Muscle of leg (tissue), 11 donors: ENCODE results near the gene PRCD. TPM values are rescaled to one million over a fixed set of nuclear protein-coding genes. Genes with fewer than 3 reads are reported as not detected.
"Not testable (repeated sequence)": the region's sequence is repeated elsewhere in the genome, so short reads cannot be mapped to it uniquely, and the experiment has no call there.

ENCODE experiments used
- DNase-seq: peaks from one replicate; pipeline ENCODE4 v3.0.0; 2013
- H3K27ac ChIP-seq: one replicate; pipeline ENCODE4 v1.5.1; 2013; ENCODE audit warnings: mild to moderate bottlenecking, low read length, control low read depth
- H3K27me3 ChIP-seq: one replicate; pipeline ENCODE4 v1.6.1; 2013; ENCODE audit warnings: low read length; ENCODE audit not compliant: control insufficient read depth, insufficient read depth
- H3K36me3 ChIP-seq: one replicate; pipeline ENCODE4 v1.6.1; 2013; ENCODE audit warnings: low read length; ENCODE audit not compliant: control insufficient read depth, insufficient read depth
- H3K4me1 ChIP-seq: one replicate; pipeline ENCODE4 v1.6.1; 2013; ENCODE audit warnings: low read length; ENCODE audit not compliant: control insufficient read depth, insufficient read depth
- H3K4me3 ChIP-seq: one replicate; pipeline ENCODE4 v1.5.1; 2013; ENCODE audit warnings: low read length, control low read depth
- H3K9me3 ChIP-seq: replicated peaks from 2 replicates; pipeline ENCODE4 v1.6.1; 2013; ENCODE audit warnings: low read depth, low read length; ENCODE audit not compliant: control insufficient read depth
- WGBS: methylation state at CpG from one replicate; pipeline ENCODE4 v1.1.5; 2013; ENCODE audit warnings: missing lambda C conversion rate; ENCODE audit not compliant: insufficient coverage; 5-methylcytosine and 5-hydroxymethylcytosine counted together
- polyA plus RNA-seq, 8 donors: library from polyadenylated mRNA; unstranded; fragments of 120-200 nt; gene quantifications; one replicate each; pipeline versions ENCODE4 v1.2.1 to v1.2.3, GENCODE V29; 2013; ENCODE audit warnings: inconsistent platforms in 1 of 8, low replicate concordance in 1 of 8; ENCODE audit not compliant: insufficient read length in 8 of 8, insufficient read depth in 1 of 8
- total RNA-seq: library from RNA; stranded (reverse); fragments of 120-200 nt; gene quantifications from one replicate; pipeline ENCODE4 v1.2.4, GENCODE V29; 2013

The PRCD gene
- total and polyA plus RNA-seq, 9 donors, result 2.2 to 6.5 (median 3.9) TPM

GRCh38 chr17:76557368-76558197 lies 17.7 kb downstream of the PRCD start:
- Histone ChIP-seq H3K4me3 (peak overlapping the region; percentile 62), H3K36me3 (peaks cover 17% of the 10 kb centered on the region), H3K4me1 (peaks cover 34% of the 10 kb centered on the region), H3K27ac (peak overlapping the region; percentile 90), H3K9me3 (no peaks in the 10 kb centered on the region), H3K27me3 (no peaks in the 10 kb centered on the region)
- DNase-seq, result peak; percentile 98
- 1% methylated on average over 45 of the region's 55 CpGs for WGBS

DNA sequence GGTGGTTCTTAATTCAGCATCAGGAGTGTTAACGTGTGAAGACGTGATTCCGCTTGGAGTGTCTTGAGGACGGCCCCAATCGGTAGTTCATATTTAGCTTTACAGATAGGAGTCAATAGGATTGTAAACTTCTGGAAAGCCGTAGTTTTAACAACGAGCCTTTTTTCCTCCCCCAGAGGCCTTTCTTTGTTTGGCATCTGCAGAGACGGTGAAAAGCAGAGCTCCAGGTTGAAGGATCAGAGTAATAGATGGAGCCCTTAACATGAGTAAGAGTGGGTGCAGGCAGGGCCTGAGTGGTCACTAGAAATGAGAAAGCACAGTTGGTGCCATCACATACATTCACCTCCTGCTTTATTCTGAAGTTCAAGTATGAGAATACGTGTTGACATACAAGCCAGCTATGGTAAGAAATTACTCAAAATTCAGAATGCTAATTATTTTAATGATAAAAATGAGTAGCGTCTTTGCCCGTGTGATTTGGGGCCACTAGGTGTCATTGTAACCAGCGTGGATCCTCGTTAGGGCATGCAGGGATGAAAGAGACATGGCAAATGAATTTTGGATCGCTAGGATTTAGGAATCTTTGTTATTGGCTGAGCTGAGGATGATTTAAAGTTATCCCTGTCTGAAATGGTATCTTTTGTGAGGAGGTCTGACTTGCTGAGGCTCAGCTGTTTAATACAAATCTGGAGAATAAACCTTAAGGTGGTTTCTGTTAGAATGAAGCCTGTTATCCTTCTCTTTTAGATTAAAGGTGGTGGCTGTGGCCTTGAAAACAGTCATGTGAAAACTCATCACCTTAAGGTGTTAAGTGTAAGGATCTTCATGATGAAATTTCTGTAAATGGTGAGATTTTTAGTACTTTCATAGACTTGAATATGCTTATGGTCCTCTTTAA lies 18.6 kb downstream of the PRCD start:
- H3K36me3 ChIP-seq, result peaks cover 21% of the 10 kb centered on the region
- H3K4me1 ChIP-seq, result peaks cover 33% of the 10 kb centered on the region
- no peaks in the 10 kb centered on the region for H3K27me3 ChIP-seq
- peak overlapping the region; percentile 86 for H3K27ac ChIP-seq
- H3K9me3 ChIP-seq, result no peaks in the 10 kb centered on the region
- H3K4me3 ChIP-seq, result peak overlapping the region; percentile 62
- WGBS, result 0% methylated on average over 6 of the region's 14 CpGs
- no peak for DNase-seq

GRCh38 chr17:76559460-76559859 lies 19.6 kb downstream of the PRCD start:
- H3K36me3 ChIP-seq, result peaks cover 27% of the 10 kb centered on the region
- H3K9me3 ChIP-seq, DNase-seq, H3K4me3 ChIP-seq, H3K27me3 ChIP-seq, H3K27ac ChIP-seq: not testable (repeated sequence)
- 83% methylated on average over 1 of the region's 7 CpGs for WGBS
- H3K4me1 ChIP-seq, result peaks cover 24% of the 10 kb centered on the region

DNA sequence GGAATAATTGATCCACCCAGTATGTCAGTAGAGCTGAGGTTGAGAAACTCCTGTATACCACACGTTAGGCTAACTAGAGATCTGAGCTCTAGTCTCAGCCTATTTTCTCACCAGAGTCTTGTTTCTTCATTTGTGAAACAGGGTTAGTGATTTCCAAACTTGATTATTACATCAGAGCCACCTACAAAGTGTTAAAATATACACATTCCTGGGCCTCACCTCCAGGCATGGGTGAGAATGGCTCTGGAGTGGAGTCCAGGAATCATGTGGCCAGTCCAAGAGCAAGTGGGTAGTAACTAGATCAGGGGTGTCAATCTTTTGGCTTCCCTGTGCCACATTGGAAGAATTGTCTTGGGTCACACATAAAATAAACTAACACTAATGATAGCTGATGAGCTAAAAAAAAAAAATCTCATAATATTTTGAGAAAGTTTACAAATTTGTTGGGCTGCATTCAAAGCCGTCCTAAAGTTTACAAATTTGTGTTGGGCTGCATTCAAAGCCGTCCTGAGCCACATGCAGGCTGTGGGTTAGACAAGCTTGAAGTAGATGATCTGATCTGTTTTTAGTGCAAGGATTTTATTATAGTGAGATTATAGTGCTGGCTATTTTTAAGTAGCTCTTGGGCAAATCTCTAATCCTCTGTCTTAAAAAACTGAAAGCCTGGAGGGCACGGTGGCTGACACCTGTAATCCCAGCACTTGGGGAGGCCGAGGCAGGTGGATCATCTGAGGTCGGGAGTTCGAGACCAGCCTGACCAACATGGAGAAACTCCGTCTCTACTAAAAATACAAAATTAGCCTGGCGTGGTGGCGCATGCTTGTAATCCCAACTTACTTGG lies 20.4 kb downstream of the PRCD start:
- peaks cover 23% of the 10 kb centered on the region for H3K4me1 ChIP-seq
- no peaks in the 10 kb centered on the region for H3K27me3 ChIP-seq
- H3K36me3 ChIP-seq, result peaks cover 31% of the 10 kb centered on the region
- H3K27ac ChIP-seq, result no peak overlapping the region
- no peak for DNase-seq
- 81% methylated on average over 6 of the region's 10 CpGs for WGBS
- no peak overlapping the region for H3K4me3 ChIP-seq
- H3K9me3 ChIP-seq, result no peaks in the 10 kb centered on the region

DNA sequence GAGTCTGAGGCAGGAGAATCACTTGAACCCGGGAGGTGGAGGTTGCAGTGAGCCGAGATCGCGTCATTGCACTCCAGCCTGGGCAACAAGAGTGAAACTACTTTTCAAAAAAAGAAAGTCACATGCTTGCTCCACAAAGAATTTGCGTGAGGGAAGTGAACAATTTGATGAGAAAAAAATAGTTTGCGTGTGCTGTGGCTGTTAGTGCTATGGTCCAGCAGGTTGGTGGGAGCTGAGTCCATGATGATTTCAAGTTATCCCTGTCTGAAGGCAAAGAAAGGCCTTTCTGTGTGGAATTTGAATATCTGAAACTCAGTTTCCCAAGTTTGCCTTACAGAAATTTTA lies 21.0 kb downstream of the PRCD start:
- H3K27ac ChIP-seq, result no peak overlapping the region
- no peak overlapping the region for H3K4me3 ChIP-seq
- peaks cover 37% of the 10 kb centered on the region for H3K36me3 ChIP-seq

DNA sequence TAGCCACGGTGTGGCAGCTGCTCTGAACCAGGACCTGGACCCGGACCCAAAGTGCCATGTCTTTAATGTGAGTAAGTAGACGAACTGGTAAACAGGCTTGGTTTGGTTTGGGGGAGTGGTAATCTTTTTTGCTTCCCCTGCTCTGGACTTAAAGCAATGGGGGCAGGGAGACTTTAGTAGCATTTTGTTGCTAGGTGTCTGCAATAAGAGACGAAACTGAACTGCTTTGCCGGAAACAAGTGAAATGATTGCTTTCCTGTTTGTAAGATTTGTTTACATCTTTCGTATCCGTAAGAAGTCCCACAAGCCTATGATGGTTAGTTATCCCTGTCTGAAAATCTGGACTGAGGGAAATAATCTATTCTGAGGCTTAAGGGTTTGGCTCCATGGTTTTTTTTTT lies 21.5 kb downstream of the PRCD start:
- Histone ChIP-seq H3K36me3 (peaks cover 42% of the 10 kb centered on the region), H3K4me3 (no peak overlapping the region), H3K4me1 (peaks cover 23% of the 10 kb centered on the region), H3K27ac (no peak overlapping the region), H3K9me3 (no peaks in the 10 kb centered on the region), H3K27me3 (no peaks in the 10 kb centered on the region)
- 79% methylated on average over 5 of the region's 7 CpGs for WGBS
- DNase-seq, result no peak

More for the DNA sequence above, 21.0 kb downstream of the PRCD start:
- WGBS, result 69% methylated on average over 6 of the region's 6 CpGs
- no peak for DNase-seq
- Histone ChIP-seq H3K4me1 (peaks cover 23% of the 10 kb centered on the region), H3K9me3 (no peaks in the 10 kb centered on the region), H3K27me3 (no peaks in the 10 kb centered on the region)

DNA sequence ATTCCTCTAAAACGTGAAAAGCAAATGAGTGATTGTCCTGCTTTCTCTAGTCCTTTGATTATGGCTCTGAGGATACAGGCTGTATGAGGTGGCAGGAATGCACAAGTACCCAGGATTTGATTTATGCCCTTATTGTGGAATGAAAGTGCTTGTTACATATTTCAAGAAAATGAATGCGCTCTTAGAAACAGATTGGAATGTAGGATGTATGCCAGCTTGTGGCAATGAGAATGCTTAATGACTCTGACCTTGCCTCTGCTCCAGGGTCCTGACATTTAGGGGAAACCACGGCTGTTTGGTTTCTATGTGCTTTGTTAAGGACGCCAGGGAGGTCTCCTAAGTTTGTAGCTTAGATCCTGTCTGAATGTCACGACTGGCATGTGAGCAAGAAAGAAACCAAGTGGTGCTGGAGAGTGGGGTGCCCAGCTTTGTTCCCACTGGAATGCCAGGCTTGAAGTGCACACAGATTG lies 22.0 kb downstream of the PRCD start:
- 70% methylated on average over 3 of the region's 5 CpGs for WGBS

GRCh38 chr17:76562734-76563148 lies 22.9 kb downstream of the PRCD start:
- Histone ChIP-seq H3K27me3 (no peaks in the 10 kb centered on the region), H3K27ac (no peak overlapping the region), H3K4me1 (peaks cover 15% of the 10 kb centered on the region), H3K9me3 (no peaks in the 10 kb centered on the region), H3K4me3 (no peak overlapping the region), H3K36me3 (peaks cover 54% of the 10 kb centered on the region)
- DNase-seq, result no peak
- WGBS, result no CpG with 5 or more reads among the region's 6 CpGs

More for the DNA sequence above, 22.0 kb downstream of the PRCD start:
- no peak overlapping the region for H3K4me3 ChIP-seq
- no peaks in the 10 kb centered on the region for H3K27me3 ChIP-seq
- H3K27ac ChIP-seq, result peak overlapping the region; percentile 35
- peaks cover 46% of the 10 kb centered on the region for H3K36me3 ChIP-seq
- H3K9me3 ChIP-seq, result no peaks in the 10 kb centered on the region
- H3K4me1 ChIP-seq, result peaks cover 20% of the 10 kb centered on the region
- DNase-seq, result no peak

DNA sequence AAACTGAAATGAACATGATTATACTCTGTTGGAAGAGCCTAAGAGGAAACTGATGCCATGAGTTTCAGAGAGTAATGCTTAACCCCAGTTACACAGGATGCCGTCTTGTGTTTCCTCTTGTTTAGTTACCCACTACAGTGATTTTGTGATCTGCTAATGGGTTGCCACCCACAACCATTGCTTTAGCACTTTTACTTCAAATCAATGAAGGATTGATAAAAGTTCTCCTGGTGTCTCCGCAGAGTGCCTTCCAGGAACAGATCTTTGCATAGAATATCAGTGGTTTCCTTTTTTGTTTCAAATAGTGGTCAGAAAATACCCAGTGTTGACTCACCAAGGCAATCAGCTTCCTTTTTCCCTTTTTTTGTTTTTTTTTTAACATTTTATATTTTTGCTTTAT lies 23.5 kb downstream of the PRCD start:
- not testable (repeated sequence) for H3K4me3 ChIP-seq, H3K27me3 ChIP-seq, H3K9me3 ChIP-seq, DNase-seq, H3K27ac ChIP-seq
- WGBS, result no CpG with 5 or more reads among the region's 2 CpGs
- peaks cover 15% of the 10 kb centered on the region for H3K4me1 ChIP-seq
- H3K36me3 ChIP-seq, result peaks cover 55% of the 10 kb centered on the region
